GM18508 (cell line): ENCODE data around the gene NKAP.
A peak's percentile ranks its signal among the peaks of the same experiment; 100 is the strongest.
"Not testable (repeated sequence)": the region's sequence is repeated elsewhere in the genome, so short reads cannot be mapped to it uniquely, and the experiment has no call there.

ENCODE experiments used
- ATAC-seq: cut with Tn5 transposase; IDR thresholded peaks from one replicate; pipeline ENCODE4 v1.9.1; 2021; ENCODE audit warnings: moderate number of reproducible peaks; ENCODE audit not compliant: insufficient read depth, unreplicated experiment

NKAP gene

DNA sequence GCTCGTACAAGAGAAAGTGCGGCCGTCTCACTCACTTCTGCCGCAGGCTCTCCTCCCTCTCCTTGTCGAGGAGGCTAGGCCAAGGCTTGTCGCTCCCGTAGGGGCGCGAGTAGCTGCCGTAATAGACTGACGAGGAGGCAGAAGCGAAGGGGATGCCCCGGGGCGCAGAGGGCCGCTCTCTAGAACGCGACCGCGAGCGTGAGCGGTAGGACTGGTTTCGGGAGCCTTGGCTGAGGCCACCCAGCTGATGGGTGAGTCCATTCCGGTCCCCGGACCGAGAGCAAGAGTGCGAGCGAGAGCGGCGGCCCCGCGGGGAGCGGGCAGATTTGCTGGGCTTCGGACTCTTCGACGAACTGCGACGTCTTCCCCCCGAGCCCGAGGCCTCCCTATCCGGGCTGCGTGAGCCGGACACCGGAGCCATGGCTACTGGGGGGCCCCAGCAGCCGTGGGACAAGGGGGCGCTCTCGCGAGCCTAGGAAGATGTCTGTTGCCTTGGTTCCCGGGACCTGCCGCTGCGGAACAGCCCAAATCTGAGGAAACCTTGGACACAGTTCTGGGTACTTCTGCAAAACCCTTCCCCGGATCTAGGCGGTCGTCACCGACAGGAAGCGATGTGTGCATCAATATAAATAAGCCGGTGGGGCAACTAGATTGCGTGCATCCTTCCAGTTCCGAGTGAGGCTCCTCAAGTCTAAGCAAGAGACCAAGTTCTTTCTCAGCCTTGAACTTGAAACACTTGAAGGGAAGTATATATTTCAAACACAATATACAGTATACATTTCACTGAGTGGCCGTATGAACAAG is at the start of gene NKAP:
NKAP (minus strand) TSS at position 567 of the 804 bp plus-strand sequence; CDS start at position 421, 146 bp downstream.
- ATAC-seq = peak; percentile 65

DNA sequence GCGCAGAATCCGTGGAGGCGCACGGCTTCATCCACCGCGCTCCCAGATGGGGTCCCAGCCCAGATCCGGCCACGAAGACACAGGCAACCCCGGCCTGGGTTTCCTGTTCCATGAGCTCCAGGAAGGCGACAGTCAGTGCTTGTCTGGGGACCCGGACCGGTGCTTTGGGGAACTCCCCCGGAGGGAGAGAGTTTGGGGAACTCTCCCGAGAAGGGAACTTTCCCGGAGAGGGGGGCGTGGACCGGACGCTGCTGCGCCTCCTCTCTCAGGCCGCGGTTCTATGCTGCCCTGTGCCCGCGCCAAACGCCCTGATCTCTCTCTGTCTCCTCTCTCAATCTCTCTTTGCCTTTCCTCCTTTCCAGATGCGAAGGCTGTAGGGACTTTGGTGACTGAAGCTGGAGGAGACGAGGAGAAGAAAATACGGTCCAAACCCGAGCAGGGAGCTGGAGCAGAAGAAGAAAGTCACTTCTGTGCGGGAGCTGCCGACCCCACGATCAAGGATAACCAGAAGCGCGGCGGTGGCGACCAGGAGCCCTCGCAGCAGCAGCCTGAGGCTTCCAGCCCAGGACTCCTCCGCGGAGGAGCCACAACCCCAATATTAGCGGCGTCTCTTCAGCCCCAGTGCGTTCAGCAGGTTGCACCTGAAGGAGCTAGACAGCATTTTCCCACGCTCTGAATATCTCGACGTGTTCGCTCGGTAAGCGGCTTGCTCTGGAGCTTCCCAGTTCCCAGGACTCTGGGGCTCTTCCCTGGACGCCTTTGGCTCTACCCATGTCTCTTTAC is 47.6 kb upstream of the NKAP start:
- ATAC-seq = no peak

DNA sequence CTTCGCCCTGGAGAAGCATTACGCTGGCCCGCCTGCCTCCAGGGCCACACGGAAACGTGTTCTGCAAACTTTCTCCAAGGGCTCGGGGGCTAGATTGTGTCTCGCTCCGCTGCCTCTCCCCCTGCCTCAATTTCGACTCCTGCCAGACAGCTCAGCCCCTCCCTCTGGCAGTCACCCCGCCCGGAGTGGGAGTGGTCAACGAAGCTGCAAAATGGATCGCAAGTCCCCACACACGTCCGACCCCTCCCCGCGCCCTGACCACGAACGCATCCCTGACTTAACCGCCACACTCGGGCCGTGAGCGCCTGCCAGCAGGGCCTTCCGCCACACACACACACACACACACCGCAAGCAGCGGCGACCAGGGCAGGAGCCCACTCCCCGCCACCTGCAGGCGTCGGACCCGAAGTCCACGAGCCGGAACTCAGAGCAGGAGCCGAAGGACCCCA is 47.0 kb upstream of the NKAP start:
- no peak for ATAC-seq

DNA sequence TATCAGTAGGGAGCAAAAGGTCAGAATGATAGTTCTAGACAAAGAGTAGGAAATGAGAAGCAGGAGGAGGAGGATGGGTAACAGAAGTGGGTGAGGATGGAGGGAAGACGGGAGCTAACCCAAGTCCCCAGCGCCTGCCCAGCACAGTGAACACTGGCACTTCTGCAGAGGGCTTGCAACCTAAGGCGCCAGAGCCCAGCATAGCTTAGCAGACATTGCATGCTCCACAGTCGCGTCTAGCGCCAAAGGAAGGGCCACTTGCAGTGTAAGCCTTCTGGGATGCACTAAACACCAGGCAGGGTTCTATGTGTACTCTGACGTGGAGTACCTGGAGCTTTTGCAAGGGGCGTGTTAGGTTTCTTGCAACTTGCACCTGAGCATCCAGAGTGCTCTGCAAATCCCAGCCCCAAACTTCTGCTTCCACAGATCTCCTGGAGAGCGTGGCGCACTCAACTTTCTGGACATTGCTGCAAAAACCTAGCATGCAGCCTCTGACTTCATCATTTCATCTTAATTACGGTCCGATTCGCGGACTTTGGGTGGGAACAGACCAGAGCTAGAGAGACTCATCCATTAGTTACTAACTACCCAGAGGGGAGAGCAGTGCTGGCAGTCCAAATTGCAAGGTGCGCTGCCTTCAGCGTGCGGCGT is 46.5 kb upstream of the NKAP start:
- ATAC-seq = no peak

DNA sequence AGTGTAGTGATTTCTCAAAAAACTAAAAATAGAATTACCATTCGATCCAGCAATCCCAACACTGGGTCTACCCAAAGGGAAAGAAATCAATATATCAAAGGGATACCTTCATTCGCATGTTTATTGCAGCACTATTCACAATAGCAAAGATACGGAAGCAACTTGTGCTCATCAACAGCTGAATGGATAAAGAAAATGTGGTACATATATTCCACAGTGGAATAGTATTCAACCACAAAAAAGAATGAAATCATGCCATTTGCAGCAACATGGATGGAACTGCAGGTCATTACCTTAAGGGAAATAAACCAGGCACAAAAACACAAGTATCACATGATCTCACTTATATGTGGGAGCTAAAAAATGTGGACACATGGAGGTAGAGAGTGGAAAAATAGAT is 42.7 kb upstream of the NKAP start:
- ATAC-seq = no peak

DNA sequence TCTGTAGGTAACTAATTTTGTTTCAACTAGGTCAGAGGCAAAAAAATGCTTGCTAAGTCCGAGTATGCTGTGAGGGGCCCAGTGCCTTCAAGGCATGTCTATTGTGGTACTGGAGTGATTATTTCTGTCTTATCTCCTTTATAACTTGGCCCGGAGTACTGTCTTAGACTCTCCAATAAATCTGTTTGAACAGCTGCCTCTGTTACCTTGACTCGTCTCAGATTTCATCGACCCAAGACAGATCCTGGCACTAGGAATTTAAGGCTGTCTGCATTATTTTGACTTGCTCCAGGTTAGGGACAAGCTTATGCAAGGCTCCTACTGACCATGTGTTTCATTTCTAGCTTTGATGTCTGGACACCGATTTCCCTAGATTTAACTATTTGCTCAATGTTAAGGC is 41.1 kb upstream of the NKAP start:
- no peak for ATAC-seq

DNA sequence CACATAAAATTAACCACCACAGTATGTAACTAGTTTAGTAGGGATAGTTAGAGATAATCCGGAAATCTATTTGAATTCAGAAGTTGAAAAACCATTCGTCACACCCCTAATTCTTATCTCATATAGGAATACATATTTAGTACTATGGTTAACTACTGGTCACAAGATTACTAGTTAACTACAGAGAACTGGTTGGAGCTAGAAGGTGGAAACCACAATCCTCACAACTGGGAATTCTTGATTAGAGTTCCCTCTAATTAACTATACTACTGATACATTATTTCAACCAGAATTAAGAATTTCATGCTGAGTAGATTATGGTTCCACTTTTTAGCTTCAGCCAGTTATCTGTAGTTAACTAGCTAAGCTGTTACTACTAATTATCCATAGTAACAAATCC is 39.9 kb upstream of the NKAP start:
- no peak for ATAC-seq

DNA sequence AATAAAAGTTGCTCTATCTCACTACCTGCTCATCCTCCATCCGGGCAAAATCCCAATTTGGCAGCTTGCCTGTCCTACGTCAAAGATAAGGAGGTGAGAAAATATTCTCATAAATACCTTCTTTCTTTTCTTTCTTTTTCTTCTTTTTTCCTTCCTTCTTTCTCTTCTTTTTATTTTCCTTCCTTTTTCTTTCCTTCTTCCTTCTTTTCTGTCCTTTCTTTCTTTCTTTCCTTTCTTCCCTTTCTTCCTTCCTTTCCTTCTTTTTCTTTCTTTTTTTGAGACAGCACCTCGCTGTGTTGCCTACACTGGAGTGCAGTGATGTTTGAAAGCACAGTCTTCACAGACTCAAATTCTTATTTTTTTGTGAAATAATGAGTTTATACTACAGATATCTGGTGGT is 38.6 kb upstream of the NKAP start:
- ATAC-seq = no peak

DNA sequence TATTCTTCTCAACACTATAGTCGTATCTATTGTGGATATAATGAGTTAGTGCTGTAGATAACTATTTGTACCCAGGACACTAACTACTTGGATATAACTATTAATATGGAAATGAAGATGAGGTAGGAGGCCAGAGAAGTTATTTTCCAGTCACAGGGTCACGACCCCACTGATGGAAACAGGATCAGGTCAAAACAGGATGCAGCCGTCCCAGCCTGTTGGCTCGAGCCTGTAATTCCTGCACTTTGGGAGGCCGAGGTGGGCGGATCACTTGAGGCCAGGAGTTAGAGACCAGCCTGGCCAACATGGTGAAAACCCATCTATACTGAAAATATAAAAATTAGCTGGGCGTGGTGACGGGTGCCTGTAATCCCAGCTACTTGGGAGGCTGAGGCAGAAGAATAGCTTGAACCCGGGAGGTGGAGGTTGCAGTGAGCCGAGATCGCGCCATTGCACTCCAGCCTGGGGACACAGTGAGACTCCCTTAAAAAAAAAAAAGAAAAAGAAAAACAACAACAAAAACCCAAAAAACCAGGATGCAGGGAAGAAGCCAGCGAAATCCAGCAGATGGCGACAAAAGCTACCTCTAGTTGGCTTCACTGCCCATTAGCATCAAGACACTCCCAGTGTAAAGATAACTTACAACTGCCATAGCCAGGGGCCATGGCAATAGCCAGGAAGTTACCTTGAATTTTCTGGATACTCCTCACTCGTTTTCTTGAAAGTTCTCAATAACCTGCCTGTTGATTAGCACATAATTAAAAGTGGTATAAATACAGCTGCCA is 37.9 kb upstream of the NKAP start:
- no peak for ATAC-seq

DNA sequence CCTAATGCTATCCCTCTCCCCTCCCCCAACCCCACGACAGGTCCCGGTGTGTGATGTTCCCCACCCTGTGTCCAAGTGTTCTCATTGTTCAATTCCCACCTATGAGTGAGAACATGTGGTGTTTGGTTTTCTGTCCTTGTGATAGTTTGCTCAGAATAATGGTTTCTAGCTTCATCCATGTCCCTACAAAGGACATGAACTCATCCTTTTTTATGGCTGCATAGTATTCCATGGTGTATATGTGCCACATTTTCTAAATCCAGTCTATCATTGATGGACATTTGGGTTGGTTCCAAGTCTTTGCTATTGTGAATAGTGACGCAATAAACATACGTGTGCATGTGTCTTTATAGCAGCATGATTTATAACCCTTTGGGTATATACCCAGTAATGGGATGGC is 33.6 kb upstream of the NKAP start:
- ATAC-seq = not testable (repeated sequence)

DNA sequence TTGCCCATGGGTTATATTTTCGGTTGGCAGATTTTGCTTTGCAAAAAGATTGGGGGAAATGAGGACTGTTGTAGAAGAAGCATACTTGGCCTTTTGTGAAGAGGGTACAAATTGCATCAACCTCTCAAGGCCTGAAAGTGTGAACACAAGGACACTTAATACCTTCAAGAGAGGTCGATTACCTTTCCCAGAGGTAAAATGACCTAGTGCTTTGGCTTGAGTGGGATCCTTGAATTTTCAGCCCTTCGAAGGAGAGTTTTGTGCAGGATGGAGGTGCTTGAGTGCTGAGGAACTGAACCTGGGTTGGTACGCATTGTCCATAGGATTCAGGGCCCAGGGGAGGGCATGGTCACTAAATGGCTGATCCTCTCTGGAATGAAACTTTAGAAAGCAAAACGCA is 27.6 kb upstream of the NKAP start:
- no peak for ATAC-seq

DNA sequence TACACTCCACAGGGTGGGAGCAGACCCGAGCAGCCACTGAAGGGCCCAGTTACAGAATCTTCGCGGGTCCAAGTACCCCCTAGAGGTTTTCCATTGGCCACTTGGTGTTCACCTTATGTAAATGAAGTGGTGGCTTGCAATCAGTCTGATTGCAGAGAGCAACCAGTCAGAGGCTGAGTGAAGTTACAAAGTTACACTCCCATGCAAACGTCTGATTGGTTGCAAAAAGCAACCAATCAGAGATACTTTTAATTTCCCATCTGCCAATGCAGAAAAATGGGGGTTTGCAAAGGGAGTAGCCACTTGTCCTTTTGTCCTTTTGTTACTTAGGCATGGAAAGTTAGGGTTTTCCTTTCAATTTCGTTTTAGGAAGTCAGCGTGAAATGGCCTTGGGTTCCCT is 27.0 kb upstream of the NKAP start:
- no peak for ATAC-seq

DNA sequence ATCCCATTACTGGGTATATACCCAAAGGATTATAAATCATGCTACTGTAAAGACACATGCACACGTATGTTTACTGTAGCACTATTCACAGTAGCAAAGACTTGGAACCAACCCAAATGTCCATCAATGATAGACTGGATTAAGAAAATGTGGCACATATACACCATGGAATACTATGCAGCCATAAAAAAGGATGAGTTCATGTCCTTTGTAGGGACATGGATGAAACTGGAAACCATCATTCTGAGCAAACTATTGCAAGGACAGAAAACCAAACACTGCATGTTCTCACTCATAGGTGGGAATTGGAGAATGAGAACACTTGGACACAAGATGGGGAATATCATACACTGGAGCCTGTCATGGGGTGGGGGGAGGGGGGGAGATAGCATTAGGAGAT is 23.3 kb upstream of the NKAP start:
- not testable (repeated sequence) for ATAC-seq

DNA sequence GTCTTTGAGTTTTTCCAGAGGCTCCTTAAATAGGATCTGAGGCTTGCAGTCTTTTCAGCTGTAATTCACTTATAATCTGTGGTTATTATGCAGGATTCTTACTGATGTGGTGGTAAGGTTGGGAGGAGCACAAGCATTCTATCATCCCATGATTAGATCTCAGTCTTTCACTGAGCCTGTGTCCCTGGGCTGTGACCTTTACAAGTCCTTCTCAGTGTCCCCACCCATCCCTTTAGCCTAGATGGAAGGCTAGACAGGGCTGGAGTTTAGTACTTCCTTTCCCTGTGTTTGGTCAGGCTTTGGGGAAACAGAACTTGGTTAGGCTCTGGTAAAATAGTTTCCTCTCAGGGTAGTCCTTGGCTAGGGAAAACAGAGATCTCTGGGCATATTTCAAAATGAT is 17.1 kb upstream of the NKAP start:
- ATAC-seq = no peak

DNA sequence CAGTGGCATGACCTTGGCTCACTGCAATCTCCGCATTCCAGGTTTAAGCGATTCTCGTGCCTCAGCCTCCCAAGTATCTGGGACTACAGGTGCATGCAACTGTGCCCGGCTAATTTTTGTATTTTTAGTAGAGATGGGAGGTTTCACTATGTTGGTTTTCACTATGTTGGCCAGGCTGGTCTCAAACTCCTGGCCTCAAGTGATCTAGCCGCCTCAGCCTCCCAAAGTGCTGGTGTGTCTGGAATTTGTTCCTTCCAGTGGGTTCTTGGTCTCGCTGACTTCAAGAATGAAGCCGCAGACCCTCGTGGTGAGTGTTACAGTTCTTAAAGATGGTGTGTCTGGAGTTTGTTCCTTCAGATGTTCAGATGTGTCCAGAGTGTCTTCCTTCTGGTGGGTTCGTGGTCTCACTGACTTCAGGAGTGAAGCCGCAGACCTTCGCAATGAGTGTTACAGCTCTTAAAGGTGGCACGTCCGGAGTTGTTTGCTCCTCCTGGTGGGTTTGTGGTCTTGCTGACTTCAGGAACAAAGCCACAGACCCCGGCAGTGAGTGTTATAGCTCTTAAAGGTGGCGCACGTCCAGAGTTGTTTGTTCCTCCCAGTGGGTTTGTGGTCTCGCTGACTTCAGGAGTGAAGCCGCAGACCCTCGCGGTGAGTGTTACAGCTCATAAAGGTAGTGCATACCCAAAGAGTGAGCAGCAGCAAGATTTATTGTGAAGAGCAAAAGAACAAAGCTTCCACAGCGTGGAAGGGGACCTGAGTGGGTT is 12.4 kb upstream of the NKAP start:
- ATAC-seq = not testable (repeated sequence)

DNA sequence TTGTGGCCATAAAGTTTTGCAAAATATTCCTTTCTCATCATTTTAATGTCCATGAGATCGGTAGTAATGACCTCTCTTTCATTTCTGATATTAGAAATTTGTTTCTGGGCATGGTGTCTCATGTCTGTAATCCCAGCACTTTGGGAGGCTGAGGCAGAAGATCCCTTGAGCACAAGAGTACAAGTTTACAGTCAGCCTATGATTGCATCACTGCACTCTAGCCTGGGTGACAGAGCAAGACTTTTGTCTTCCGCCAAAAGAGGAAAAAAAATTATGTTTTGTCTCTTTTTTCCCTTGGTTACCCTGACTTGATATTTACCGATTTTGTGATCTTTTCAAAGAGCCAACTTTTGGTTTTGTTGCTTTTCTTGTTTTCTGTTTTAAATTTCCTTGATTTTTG is 10.8 kb upstream of the NKAP start:
- ATAC-seq = no peak

DNA sequence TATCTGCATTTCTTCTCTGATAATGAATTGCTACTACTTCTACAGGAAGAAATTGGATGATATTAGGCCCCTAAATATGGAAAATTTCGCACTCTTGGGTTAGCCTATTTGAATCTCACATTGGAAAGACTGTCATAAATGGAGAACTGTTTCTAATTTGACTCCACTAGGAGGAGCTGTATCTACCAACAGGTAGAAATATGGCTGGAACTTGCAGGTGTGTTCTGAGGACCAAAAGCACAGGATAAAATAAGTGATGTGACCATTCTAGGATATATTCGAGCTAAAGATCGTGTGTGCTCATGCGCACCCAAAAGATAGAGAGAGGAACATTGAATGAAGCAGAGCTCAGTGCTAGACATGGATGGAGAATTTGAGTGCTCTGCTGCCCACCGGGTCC is 4.8 kb upstream of the NKAP start:
- no peak for ATAC-seq

DNA sequence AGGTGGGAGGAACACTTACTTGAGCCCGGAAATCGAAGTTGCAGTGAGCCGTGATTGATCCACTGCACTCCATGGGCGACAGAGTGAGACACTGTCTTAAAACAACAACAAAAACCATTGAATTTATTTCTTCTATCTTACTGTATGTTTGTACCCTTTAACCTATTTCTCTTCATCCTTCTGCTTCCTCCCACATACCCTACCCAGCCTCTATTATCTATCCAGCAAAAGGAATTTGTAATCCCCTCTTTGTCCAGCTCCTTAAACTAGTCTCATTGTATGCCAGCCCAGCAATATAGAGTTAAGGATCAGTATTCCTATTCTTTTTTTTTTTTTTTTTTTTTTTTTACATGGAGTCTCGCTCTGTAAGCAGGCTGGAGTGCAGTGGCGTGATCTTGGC is 1.9 kb upstream of the NKAP start:
- no peak for ATAC-seq

DNA sequence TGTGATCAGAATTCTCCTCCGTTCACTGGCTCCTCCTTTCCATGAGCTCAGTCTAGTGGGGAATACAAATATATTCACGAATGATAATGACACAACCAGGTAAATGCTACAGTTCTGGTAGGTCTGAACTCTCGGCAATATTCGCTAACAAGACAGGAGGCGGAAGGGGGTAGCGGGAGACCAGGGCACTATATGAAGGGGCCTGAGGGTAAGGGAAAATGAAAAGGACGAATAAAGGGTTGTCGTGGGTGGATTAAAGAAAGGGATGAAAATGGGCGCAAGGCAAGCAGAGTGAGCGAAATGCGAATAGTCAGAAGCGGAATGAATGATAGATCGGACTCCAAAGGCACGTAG is 743 bp downstream of the NKAP start:
- ATAC-seq = peak; percentile 18
